ENCODE data around the gene TBC1D22A. TPM values are rescaled to one million over a fixed set of nuclear protein-coding genes. Genes with fewer than 3 reads are reported as not detected.

TBC1D22A gene
- total RNA-seq, 6 donors from 2014 or later: 27.1 to 48.2 (median 35.3) TPM

- Histone ChIP-seq H3K9me3 (no peaks in the 10 kb centered on the region), H3K36me3 (no peaks in the 10 kb centered on the region), H3K27me3 (no peaks in the 10 kb centered on the region), H3K4me1 (no peaks in the 10 kb centered on the region), H3K4me3 (no peak overlapping the region), H3K27ac (no peak overlapping the region)
- DNase-seq: no peak
- 89 to 94% methylated on average over 20 to 25 of the region's 25 CpGs for WGBS, 2 donors
- ATAC-seq (ENCODE audit: low FRiP score in 2 of 2): no peak
- TF ChIP-seq POLR2A (IDR thresholded peaks at IDR 0.05) (no peak), POLR2AphosphoS5 (IDR thresholded peaks at IDR 0.05) (no peak), CTCF (IDR thresholded peaks at IDR 0.05) (no peak), EP300 (IDR thresholded peaks at IDR 0.05) (no peak)
Measured at GRCh38 chr22:47133061-47133969, 370.9 kb downstream of the TBC1D22A start.

DNA sequence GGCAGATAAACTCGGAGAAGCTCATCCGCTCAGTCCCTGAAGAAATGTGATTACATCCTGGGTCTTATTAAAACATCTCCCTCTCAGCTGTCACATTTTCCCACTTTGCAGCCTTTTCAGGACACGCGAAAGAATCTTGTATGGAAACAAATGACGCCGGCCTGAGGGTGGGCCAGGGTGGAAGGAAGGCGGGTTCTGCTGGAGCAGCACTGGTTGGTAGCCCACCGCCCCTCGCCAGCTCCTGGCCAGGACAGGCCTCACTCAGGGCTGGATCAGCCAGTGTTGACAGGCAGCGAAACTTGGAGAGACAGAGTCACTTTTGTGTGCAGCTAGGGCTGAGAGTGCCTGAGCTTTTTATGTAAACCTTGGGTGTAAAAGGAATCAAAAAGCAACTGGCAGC lies 371.8 kb downstream of the TBC1D22A start:
- Histone ChIP-seq H3K27ac (no peak overlapping the region), H3K27me3 (no peaks in the 10 kb centered on the region), H3K4me1 (no peaks in the 10 kb centered on the region), H3K36me3 (no peaks in the 10 kb centered on the region), H3K4me3 (no peak overlapping the region), H3K9me3 (no peaks in the 10 kb centered on the region)
- WGBS, 2 donors: 84 to 89% methylated on average over 10 of the region's 10 CpGs
- ATAC-seq (ENCODE audit: low FRiP score in 2 of 2): no peak
- TF ChIP-seq EP300 (IDR thresholded peaks at IDR 0.05) (no peak), POLR2A (IDR thresholded peaks at IDR 0.05) (no peak), POLR2AphosphoS5 (IDR thresholded peaks at IDR 0.05) (no peak), CTCF (IDR thresholded peaks at IDR 0.05) (no peak)
- no peak for DNase-seq

DNA sequence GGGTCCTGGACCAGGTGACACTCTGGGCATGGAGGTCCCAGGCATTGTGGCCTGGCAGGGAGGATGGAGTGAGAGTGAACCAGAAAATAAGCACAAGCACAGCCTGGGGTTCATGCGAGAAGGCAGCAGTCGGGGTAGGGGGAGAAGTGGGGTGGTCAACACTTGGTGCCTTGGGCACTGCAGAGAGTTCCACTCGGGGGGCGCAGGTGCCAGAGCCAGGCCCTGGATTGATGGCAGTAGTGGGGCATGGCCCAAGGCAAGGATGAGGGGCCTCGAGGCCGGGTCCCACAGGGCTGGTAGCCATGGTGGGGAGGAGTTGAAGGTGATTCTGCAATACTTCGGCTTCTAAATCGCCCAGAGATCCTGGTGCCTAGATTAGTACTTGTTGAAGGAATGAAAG lies 372.9 kb downstream of the TBC1D22A start:
- no peak overlapping the region for H3K27ac ChIP-seq
- H3K27me3 ChIP-seq: no peaks in the 10 kb centered on the region
- 87 to 88% methylated on average over 8 of the region's 8 CpGs for WGBS, 2 donors
- TF ChIP-seq EP300 (IDR thresholded peaks at IDR 0.05): no peak
- no peak overlapping the region for H3K4me3 ChIP-seq
- H3K36me3 ChIP-seq: no peaks in the 10 kb centered on the region
- H3K9me3 ChIP-seq: no peaks in the 10 kb centered on the region
- DNase-seq: no peak
- no peaks in the 10 kb centered on the region for H3K4me1 ChIP-seq
- ATAC-seq (ENCODE audit: low FRiP score in 2 of 2): no peak

DNA sequence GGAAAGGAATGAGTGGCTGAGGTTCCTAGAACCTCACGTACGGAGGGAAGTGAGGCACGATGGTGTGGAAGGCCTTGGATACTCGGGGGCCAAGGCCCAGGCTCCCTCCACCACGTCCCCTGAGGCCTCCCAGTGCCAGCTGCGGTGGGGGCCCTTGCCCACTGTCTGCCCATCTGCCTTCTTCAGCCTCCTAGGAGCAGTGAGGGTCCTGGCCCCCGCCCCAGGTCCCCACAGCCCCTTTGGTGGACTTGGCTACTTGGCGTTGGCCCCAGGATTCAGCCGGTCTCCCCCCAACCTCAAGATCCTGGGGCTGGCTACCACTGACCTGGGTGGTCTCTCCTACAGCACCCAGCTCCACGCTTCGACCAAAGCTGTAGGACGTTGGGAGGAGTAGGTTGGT lies 373.6 kb downstream of the TBC1D22A start:
- no peaks in the 10 kb centered on the region for H3K4me1 ChIP-seq
- H3K9me3 ChIP-seq: no peaks in the 10 kb centered on the region
- 94 to 95% methylated on average over 8 to 12 of the region's 12 CpGs for WGBS, 2 donors
- no peaks in the 10 kb centered on the region for H3K27me3 ChIP-seq
- TF ChIP-seq POLR2A (IDR thresholded peaks at IDR 0.05) (no peak), EP300 (IDR thresholded peaks at IDR 0.05) (no peak), CTCF (IDR thresholded peaks at IDR 0.05) (no peak), POLR2AphosphoS5 (IDR thresholded peaks at IDR 0.05) (no peak)
- ATAC-seq (ENCODE audit: low FRiP score in 2 of 2) (no peak), DNase-seq (no peak)
- H3K4me3 ChIP-seq: no peak overlapping the region
- H3K36me3 ChIP-seq: no peaks in the 10 kb centered on the region
- H3K27ac ChIP-seq: no peak overlapping the region

GRCh38 chr22:47136671-47137070 lies 374.2 kb downstream of the TBC1D22A start:
- Histone ChIP-seq H3K27me3 (no peaks in the 10 kb centered on the region), H3K4me3 (no peak overlapping the region)
- no peak for TF ChIP-seq CTCF (IDR thresholded peaks at IDR 0.05)

More at GRCh38 chr22:47136671-47137070, 374.2 kb downstream of the TBC1D22A start:
- no peaks in the 10 kb centered on the region for H3K9me3 ChIP-seq
- WGBS, 2 donors: 95 to 96% methylated on average over 7 to 12 of the region's 16 CpGs
- no peaks in the 10 kb centered on the region for H3K36me3 ChIP-seq
- ATAC-seq (ENCODE audit: low FRiP score in 2 of 2): no peak
- no peaks in the 10 kb centered on the region for H3K4me1 ChIP-seq
- DNase-seq: no peak
- no peak overlapping the region for H3K27ac ChIP-seq

Data from upper lobe of left lung (tissue), 6 donors.